Psoas muscle (tissue), 8 donors: ENCODE results near the gene IARS1. TPM values are rescaled to one million over a fixed set of nuclear protein-coding genes. Genes with fewer than 3 reads are reported as not detected.

Source experiments
- ATAC-seq, 4 donors: fragments of 200-7000 bp; cut with Tn5 transposase; one replicate each; pipeline ENCODE4 v1.9.1; 2020; ENCODE audit warnings: moderate library complexity in 3 of 4, mild to moderate bottlenecking in 2 of 4
- DNase-seq, 2 donors: peaks; one replicate each; pipeline ENCODE4 v3.0.0-alpha.2; 2020
- H3K27ac ChIP-seq: fragments of 200-600 bp; one replicate; pipeline ENCODE4 v1.8.0; 2022
- H3K27me3 ChIP-seq, 3 donors: fragments of 200-600 bp in 1 of 3; one replicate each; pipeline versions ENCODE4 v1.6.1 to v1.8.0; 2013 to 2022; ENCODE audit warnings: low read length in 2 of 3, mild to moderate bottlenecking in 2 of 3, moderate library complexity in 1 of 3; ENCODE audit not compliant: insufficient read depth in 3 of 3
- H3K36me3 ChIP-seq, 2 donors: fragments of 200-600 bp in 1 of 2; one replicate each; pipeline versions ENCODE4 v1.6.1 to v1.8.0; 2013 to 2022; ENCODE audit warnings: low read depth in 1 of 2, mild to moderate bottlenecking in 1 of 2, moderate library complexity in 1 of 2; ENCODE audit not compliant: insufficient read depth in 1 of 2
- H3K4me1 ChIP-seq: fragments of 200-600 bp; one replicate; pipeline ENCODE4 v1.8.0; 2022
- H3K4me3 ChIP-seq: fragments of 200-600 bp; one replicate; pipeline ENCODE4 v1.8.0; 2022; ENCODE audit warnings: mild to moderate bottlenecking
- H3K9me3 ChIP-seq: fragments of 200-600 bp; one replicate; pipeline ENCODE4 v1.8.0; 2022
- WGBS, 3 donors: extraction: QIAGEN DNeasy Blood & Tissue Kit; methylation state at CpG; one replicate each; pipeline versions ENCODE4 v1.1.6 to v1.1.7; 2013; 5-methylcytosine and 5-hydroxymethylcytosine counted together
- intact Hi-C, 2 donors: fragments of 100-400 bp; cut with DNase I; formaldehyde crosslinking; loops; one replicate each; pipeline versions ENCODE4 v1.11.0 to v1.14.2; 2022
- polyA plus RNA-seq, 3 donors: library from polyadenylated mRNA; stranded (reverse); fragments of 200-250 nt; gene quantifications; one replicate each; pipeline ENCODE4 v1.2.3, GENCODE V29; 2013
- total RNA-seq, 4 donors: library from RNA; stranded (reverse); fragmentation: NEBNext Ultra II Directional in 2 of 4; extraction: Animal tissue kit (Norgen Biotek cat#: 25700) in 2 of 4; gene quantifications; one replicate each; pipeline versions ENCODE4 v1.2.1 to v1.2.4, GENCODE V29; 2021 to 2023
- TF ChIP-seq, protein P1 (sequence below): fragments of 200-600 bp; IDR thresholded peaks from one replicate; pipeline ENCODE4 v1.8.0; 2022; ENCODE audit warnings: antibody characterized with exemption
- donor health status: healthy with polysubstance abuse.
- donor health status: DM: no; HTN: no; CAD: no; lungs with moderate emphysema.
- donor health status: Bipolar disorder and iron deficiency.
- donor health status: healthy.
- donor health status: DM: yes; HTN: yes; CAD: no.
- donor health status: DM: no; HTN: no; CAD: no.
- donor health status: DM: no; HTN: no; CAD: no.
- donor health status: DM: yes; HTN: yes; CAD: no.

IARS1 gene
- total and polyA plus RNA-seq, 7 donors: 45.6 to 183 (median 98.5) TPM

DNA sequence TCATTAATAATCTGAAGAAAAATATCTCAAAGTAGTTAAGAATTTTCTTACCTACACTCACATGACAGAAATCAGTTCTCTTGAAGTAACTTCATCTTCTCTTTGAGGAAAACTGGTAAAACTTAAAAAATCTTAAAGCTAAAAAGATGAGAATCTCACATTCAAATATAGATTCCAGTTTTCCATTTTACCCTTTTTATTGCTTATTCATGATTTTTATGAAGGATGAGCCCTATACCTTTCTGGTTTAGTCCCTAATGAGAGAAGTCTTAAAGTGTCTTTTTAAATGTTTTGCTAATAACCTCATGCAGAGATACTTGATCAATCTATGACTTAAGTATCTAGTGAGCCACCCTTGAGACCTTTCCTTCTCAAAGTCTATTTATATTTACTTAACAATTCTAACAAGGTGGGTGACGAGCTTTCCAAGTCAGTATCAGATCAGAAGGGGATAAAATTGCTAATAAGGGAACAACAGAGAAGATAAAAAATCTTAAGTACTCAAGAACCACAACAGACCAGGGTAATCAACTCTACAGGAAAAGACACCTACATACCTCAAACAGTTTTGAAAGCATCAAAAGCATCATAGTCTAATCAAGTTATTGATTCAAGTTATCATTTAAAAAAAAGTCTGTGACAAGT, 2.6 kb downstream of the IARS1 start:
- Histone ChIP-seq H3K36me3 (peaks cover 2 to 34% of the 10 kb centered on the region in 2 donors), H3K27ac (no peak overlapping the region), H3K4me1 (peaks cover 19% of the 10 kb centered on the region), H3K4me3 (no peak overlapping the region), H3K9me3 (no peaks in the 10 kb centered on the region), H3K27me3 (no peaks in the 10 kb centered on the region)
- TF ChIP-seq, protein P1, sequence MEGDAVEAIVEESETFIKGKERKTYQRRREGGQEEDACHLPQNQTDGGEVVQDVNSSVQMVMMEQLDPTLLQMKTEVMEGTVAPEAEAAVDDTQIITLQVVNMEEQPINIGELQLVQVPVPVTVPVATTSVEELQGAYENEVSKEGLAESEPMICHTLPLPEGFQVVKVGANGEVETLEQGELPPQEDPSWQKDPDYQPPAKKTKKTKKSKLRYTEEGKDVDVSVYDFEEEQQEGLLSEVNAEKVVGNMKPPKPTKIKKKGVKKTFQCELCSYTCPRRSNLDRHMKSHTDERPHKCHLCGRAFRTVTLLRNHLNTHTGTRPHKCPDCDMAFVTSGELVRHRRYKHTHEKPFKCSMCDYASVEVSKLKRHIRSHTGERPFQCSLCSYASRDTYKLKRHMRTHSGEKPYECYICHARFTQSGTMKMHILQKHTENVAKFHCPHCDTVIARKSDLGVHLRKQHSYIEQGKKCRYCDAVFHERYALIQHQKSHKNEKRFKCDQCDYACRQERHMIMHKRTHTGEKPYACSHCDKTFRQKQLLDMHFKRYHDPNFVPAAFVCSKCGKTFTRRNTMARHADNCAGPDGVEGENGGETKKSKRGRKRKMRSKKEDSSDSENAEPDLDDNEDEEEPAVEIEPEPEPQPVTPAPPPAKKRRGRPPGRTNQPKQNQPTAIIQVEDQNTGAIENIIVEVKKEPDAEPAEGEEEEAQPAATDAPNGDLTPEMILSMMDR: no peak
- ATAC-seq: no peak
- DNase-seq: no peak
- WGBS, 3 donors: 75 to 94% (median 85%) methylated on average over 1 of the region's 1 CpG
- intact Hi-C loops: no loop called here

GRCh38 chr9:92289708-92290390, 3.6 kb downstream of the IARS1 start:
- H3K36me3 ChIP-seq: peaks cover 2 to 45% of the 10 kb centered on the region in 2 donors
- no peaks in the 10 kb centered on the region for H3K9me3 ChIP-seq
- no peak overlapping the region for H3K4me3 ChIP-seq
- TF ChIP-seq, protein P1: no peak
- H3K4me1 ChIP-seq: peaks cover 17% of the 10 kb centered on the region
- no peak for ATAC-seq
- H3K27ac ChIP-seq: no peak overlapping the region
- no peak for DNase-seq
- 81 to 95% (median 94%) methylated on average over 5 of the region's 5 CpGs for WGBS, 3 donors
- intact Hi-C loops: no loop called here
- H3K27me3 ChIP-seq: no peaks in the 10 kb centered on the region

- no peaks in the 10 kb centered on the region for H3K4me1 ChIP-seq
- no peak overlapping the region for H3K27ac ChIP-seq
- TF ChIP-seq, protein P1: no peak
- ATAC-seq: no peak
- WGBS, 3 donors: 62 to 83% (median 65%) methylated on average over 1 of the region's 1 CpG
- H3K4me3 ChIP-seq: no peak overlapping the region
- H3K9me3 ChIP-seq: no peaks in the 10 kb centered on the region
- no peak for DNase-seq
- peaks cover 16 to 100% of the 10 kb centered on the region in 2 donors for H3K36me3 ChIP-seq
- H3K27me3 ChIP-seq: no peaks in the 10 kb centered on the region
- intact Hi-C loops: loop anchor here in 1 of 2 donors (5.0 kb wide), 1 partner anchor 37 kb away; no protein-coding TSS in a partner anchor
These were observed 14.2 kb downstream of the IARS1 start for GRCh38 chr9:92279302-92279701.

DNA sequence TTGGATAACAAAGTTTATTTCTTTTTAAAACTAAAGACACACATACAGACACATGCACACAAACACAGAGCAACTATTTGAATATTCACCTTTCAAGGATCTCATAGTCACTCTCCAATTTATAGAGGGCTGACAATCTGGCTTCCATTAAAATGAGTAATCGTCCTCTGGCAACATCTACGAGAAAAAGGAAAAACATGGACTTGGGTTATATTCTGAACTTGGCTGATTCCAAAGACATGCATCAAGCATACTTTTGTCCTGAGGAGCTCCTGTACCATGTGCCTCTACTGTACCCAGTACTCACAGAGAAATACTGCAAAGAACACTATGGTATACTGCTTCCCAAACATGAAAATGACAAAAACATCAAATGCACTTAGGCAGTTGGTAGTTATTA, 15.4 kb downstream of the IARS1 start:
- no peak for ATAC-seq
- Histone ChIP-seq H3K36me3 (peaks cover 24 to 100% of the 10 kb centered on the region in 2 donors), H3K27ac (no peak overlapping the region), H3K4me3 (no peak overlapping the region), H3K9me3 (no peaks in the 10 kb centered on the region), H3K4me1 (no peaks in the 10 kb centered on the region), H3K27me3 (no peaks in the 10 kb centered on the region)
- WGBS, 3 donors: 63 to 78% (median 69%) methylated on average over 2 of the region's 2 CpGs
- no peak for DNase-seq
- intact Hi-C loops: loop anchor here in 1 of 2 donors (5.0 kb wide), 1 partner anchor 36 kb away; no protein-coding TSS in a partner anchor
- TF ChIP-seq, protein P1: no peak
